HepG2 (cell line): ENCODE results near the gene CEBPB. TPM values are rescaled to one million over a fixed set of nuclear protein-coding genes. Genes with fewer than 3 reads are reported as not detected.

Experiments used
- ARID2 ChIP-seq: sonication (generic); formaldehyde crosslinking; IDR thresholded peaks from 2 replicates; pipeline ENCODE4 v1.8.1; 2022; ENCODE audit warnings: mild to moderate bottlenecking, missing genetic modification reagents, borderline replicate concordance
- ARNT ChIP-seq: fragments of 450-650 bp; IDR thresholded peaks from 2 replicates; pipeline ENCODE4 v1.6.1; 2017
- CBX1 ChIP-seq: IDR thresholded peaks from one replicate; pipeline ENCODE4 v1.6.1; 2016; ENCODE audit warnings: antibody characterized with exemption, low read depth
- GTF3A ChIP-seq: sonication (generic); formaldehyde crosslinking; conservative IDR thresholded peaks from 2 replicates; pipeline ENCODE4 v1.4.0; 2020; ENCODE audit warnings: mild to moderate bottlenecking, missing genetic modification reagents
- HMG20A ChIP-seq: IDR thresholded peaks from 2 replicates; pipeline ENCODE4 v1.6.1; 2016; ENCODE audit warnings: borderline replicate concordance
- HOXD1 ChIP-seq: sonication (generic); formaldehyde crosslinking; IDR thresholded peaks from 2 replicates; pipeline ENCODE4 v1.5.0; 2020; ENCODE audit warnings: missing genetic modification reagents
- MTF1 ChIP-seq: sonication (generic); formaldehyde crosslinking; IDR thresholded peaks from 2 replicates; pipeline ENCODE4 v1.5.0; 2020; ENCODE audit warnings: missing genetic modification reagents
- MXI1 ChIP-seq: IDR thresholded peaks from 3 replicates; pipeline ENCODE4 v1.6.1; 2012; ENCODE audit warnings: low read depth, low read length, inconsistent platforms, borderline replicate concordance
- MYC ChIP-seq: sonication (generic); formaldehyde crosslinking; IDR thresholded peaks from 2 replicates; pipeline ENCODE4 v1.9.0; 2021; ENCODE audit warnings: missing genetic modification reagents, borderline replicate concordance
- PCBP1 ChIP-seq: fragments of 200-400 bp; formaldehyde crosslinking; IDR thresholded peaks from 2 replicates; pipeline ENCODE4 v1.6.1; 2017; ENCODE audit warnings: mild to moderate bottlenecking, low read depth, low read length, borderline replicate concordance
- SALL1 ChIP-seq: sonication (generic); formaldehyde crosslinking; IDR thresholded peaks from 2 replicates; pipeline ENCODE4 v1.8.0; 2022; ENCODE audit warnings: mild to moderate bottlenecking, missing genetic modification reagents
- SATB2 ChIP-seq: sonication (generic); formaldehyde crosslinking; IDR thresholded peaks from 2 replicates; pipeline ENCODE4 v1.5.0; 2020; ENCODE audit warnings: missing genetic modification reagents
- TARDBP ChIP-seq: sonication (generic); formaldehyde crosslinking; IDR thresholded peaks from 2 replicates; pipeline ENCODE4 v1.8.0; 2022; ENCODE audit warnings: mild to moderate bottlenecking, missing genetic modification reagents
- ZNF180 ChIP-seq: sonication (generic); formaldehyde crosslinking; IDR thresholded peaks from 2 replicates; pipeline ENCODE4 v1.4.0; 2020; ENCODE audit warnings: low read depth, missing genetic modification reagents, borderline replicate concordance
- ZNF557 ChIP-seq: sonication (generic); formaldehyde crosslinking; IDR thresholded peaks from 2 replicates; pipeline ENCODE4 v1.4.0; 2020; ENCODE audit warnings: missing genetic modification reagents
- ZNF569 ChIP-seq: sonication (generic); formaldehyde crosslinking; IDR thresholded peaks from 2 replicates; pipeline ENCODE4 v1.5.0; 2020; ENCODE audit warnings: mild to moderate bottlenecking, missing genetic modification reagents, moderate library complexity, borderline replicate concordance
- ZNF652 ChIP-seq: IDR thresholded peaks from 2 replicates; pipeline ENCODE4 v1.6.1; 2016; ENCODE audit warnings: low read depth, borderline replicate concordance
- ZNF781 ChIP-seq: sonication (generic); formaldehyde crosslinking; IDR thresholded peaks from 2 replicates; pipeline ENCODE4 v1.5.1; 2020; ENCODE audit warnings: borderline replicate concordance, mild to moderate bottlenecking, missing genetic modification reagents; ENCODE audit errors: not compliant biosample characterization
- ZNF792 ChIP-seq: IDR thresholded peaks from 2 replicates; pipeline ENCODE4 v1.6.1; 2016
- polyA plus RNA-seq, 8 experiments: library from polyadenylated mRNA; depleted of rRNA in 3 of 8; stranded (reverse) in 7 of 8; unstranded in 1 of 8; fragments of >200 nt; fragmentation: Illumina TruSeq in 4 of 8; extraction: Trizol in 4 of 8; gene quantifications; 2 replicates each; pipeline versions ENCODE4 v1.2.1 to v1.2.3, GENCODE V29; 2011 to 2016; ENCODE audit warnings: low read depth in 4 of 8, missing spikeins in 1 of 8, mixed read lengths in 1 of 8; ENCODE audit not compliant: insufficient read depth in 1 of 8
- total RNA-seq, 5 experiments: library from RNA; depleted of rRNA; stranded (reverse); fragments of >200 nt; fragmentation: Illumina TruSeq; extraction: Trizol; gene quantifications; 2 replicates each; pipeline ENCODE4 v1.2.3, GENCODE V29; 2016; ENCODE audit warnings: low read depth in 1 of 5
- TF ChIP-seq, protein P1 (sequence below): sonication (generic); formaldehyde crosslinking; IDR thresholded peaks from 2 replicates; pipeline ENCODE4 v1.4.0; 2020; ENCODE audit warnings: low read depth, mild to moderate bottlenecking, missing genetic modification reagents
- TF ChIP-seq, protein P2 (sequence below): IDR thresholded peaks from 2 replicates; pipeline ENCODE4 v1.6.1; 2016; ENCODE audit warnings: missing compliant biosample characterization, missing genetic modification reagents, borderline replicate concordance
- TF ChIP-seq, protein P3 (sequence below): sonication (generic); formaldehyde crosslinking; IDR thresholded peaks from 2 replicates; pipeline ENCODE4 v1.5.0; 2020; ENCODE audit warnings: missing genetic modification reagents
- TF ChIP-seq, protein P4 (sequence below): IDR thresholded peaks from 2 replicates; pipeline ENCODE4 v1.6.1; 2016; ENCODE audit warnings: low read depth, control low read depth
- TF ChIP-seq, protein P5 (sequence below): sonication (generic); formaldehyde crosslinking; IDR thresholded peaks from 2 replicates; pipeline ENCODE4 v1.9.0; 2021; ENCODE audit warnings: missing genetic modification reagents, mild to moderate bottlenecking, borderline replicate concordance

The CEBPB gene
- total and polyA plus RNA-seq, 2 of the 13 experiments (the other 11 are each of a cell fraction or from before 2014, with no cell fraction given) = 18.5 to 28.2 TPM

DNA sequence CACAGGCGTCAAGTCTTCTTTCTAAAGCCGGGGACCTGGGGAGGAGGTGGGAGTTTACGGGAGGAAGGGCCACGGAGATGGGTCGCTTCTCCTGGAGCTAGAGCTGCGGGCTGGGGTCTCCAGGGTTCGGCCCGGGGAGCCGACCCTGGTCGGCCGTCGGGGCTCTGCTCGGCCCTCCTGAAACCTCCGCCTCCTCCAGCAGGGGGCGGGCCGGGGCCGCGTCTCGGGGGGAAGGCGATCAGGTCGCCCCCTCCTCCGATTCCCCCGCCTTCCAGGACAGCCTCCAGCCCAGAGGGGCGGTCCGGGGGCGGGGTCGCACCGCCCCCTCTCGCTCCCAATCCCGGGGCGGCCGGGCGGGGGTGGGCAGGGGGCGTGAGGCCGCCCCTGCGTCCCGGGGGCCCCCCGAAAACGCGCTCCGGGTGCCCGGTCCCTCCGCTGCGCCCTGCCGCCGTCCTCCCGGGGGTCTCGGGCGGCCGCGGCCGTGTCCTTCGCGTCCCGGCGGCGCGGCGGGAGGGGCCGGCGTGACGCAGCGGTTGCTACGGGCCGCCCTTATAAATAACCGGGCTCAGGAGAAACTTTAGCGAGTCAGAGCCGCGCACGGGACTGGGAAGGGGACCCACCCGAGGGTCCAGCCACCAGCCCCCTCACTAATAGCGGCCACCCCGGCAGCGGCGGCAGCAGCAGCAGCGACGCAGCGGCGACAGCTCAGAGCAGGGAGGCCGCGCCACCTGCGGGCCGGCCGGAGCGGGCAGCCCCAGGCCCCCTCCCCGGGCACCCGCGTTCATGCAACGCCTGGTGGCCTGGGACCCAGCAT is at the start of gene CEBPB (continued):
- TF ChIP-seq ZNF180 (CRISPR knock-in tag) = 0 out of 2 replicates have a peak, but pooled peaks have one; percentile 24
- peak; percentile 89 for TF ChIP-seq ZNF781
- no peak for TF ChIP-seq ZNF569 (CRISPR knock-in tag)
- peak; percentile 87; the same call in 1 of the 2 replicates for TF ChIP-seq SALL1
- TF ChIP-seq ZNF652 = 0 out of 2 replicates have a peak, but pooled peaks have one; percentile 22
- TF ChIP-seq TARDBP (CRISPR knock-in tag) = no peak; the same call in none of the 2 replicates
- peak; percentile 55 for TF ChIP-seq MYC
- peak; percentile 67; the same call in 1 of the 2 replicates for TF ChIP-seq ARID2 (CRISPR knock-in tag)
- 0 out of 2 replicates have a peak, but pooled peaks have one; percentile 34 for TF ChIP-seq GTF3A (CRISPR knock-in tag)
- TF ChIP-seq CBX1 = peak; percentile 95
- TF ChIP-seq ZNF557 = peak; percentile 67
- peak; percentile 90; the same call in 1 of the 2 replicates for TF ChIP-seq MTF1 (CRISPR knock-in tag)
- TF ChIP-seq, protein P1, sequence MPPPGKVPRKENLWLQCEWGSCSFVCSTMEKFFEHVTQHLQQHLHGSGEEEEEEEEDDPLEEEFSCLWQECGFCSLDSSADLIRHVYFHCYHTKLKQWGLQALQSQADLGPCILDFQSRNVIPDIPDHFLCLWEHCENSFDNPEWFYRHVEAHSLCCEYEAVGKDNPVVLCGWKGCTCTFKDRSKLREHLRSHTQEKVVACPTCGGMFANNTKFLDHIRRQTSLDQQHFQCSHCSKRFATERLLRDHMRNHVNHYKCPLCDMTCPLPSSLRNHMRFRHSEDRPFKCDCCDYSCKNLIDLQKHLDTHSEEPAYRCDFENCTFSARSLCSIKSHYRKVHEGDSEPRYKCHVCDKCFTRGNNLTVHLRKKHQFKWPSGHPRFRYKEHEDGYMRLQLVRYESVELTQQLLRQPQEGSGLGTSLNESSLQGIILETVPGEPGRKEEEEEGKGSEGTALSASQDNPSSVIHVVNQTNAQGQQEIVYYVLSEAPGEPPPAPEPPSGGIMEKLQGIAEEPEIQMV (CRISPR knock-in tag) = no peak; the same call in 1 of the 2 replicates
- TF ChIP-seq HMG20A (CRISPR knock-in tag) = peak; percentile 66
- TF ChIP-seq ZNF792 (CRISPR knock-in tag) = peak; percentile 89
- TF ChIP-seq, protein P2, sequence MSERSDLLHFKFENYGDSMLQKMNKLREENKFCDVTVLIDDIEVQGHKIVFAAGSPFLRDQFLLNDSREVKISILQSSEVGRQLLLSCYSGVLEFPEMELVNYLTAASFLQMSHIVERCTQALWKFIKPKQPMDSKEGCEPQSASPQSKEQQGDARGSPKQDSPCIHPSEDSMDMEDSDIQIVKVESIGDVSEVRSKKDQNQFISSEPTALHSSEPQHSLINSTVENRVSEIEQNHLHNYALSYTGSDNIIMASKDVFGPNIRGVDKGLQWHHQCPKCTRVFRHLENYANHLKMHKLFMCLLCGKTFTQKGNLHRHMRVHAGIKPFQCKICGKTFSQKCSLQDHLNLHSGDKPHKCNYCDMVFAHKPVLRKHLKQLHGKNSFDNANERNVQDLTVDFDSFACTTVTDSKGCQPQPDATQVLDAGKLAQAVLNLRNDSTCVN (CRISPR knock-in tag) = peak; percentile 62; the same call in 1 of the 2 replicates
- peak; percentile 93 for TF ChIP-seq SATB2
- TF ChIP-seq, protein P3, sequence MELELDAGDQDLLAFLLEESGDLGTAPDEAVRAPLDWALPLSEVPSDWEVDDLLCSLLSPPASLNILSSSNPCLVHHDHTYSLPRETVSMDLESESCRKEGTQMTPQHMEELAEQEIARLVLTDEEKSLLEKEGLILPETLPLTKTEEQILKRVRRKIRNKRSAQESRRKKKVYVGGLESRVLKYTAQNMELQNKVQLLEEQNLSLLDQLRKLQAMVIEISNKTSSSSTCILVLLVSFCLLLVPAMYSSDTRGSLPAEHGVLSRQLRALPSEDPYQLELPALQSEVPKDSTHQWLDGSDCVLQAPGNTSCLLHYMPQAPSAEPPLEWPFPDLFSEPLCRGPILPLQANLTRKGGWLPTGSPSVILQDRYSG (CRISPR knock-in tag) = peak; percentile 72; the same call in 1 of the 2 replicates
- TF ChIP-seq MXI1 = peak; percentile 59; the same call in 1 of the 3 replicates
- TF ChIP-seq ARNT = no peak
- TF ChIP-seq, protein P4, sequence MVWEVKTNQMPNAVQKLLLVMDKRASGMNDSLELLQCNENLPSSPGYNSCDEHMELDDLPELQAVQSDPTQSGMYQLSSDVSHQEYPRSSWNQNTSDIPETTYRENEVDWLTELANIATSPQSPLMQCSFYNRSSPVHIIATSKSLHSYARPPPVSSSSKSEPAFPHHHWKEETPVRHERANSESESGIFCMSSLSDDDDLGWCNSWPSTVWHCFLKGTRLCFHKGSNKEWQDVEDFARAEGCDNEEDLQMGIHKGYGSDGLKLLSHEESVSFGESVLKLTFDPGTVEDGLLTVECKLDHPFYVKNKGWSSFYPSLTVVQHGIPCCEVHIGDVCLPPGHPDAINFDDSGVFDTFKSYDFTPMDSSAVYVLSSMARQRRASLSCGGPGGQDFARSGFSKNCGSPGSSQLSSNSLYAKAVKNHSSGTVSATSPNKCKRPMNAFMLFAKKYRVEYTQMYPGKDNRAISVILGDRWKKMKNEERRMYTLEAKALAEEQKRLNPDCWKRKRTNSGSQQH (CRISPR knock-in tag) = peak; percentile 86
- TF ChIP-seq PCBP1 = peak; percentile 24; the same call in 1 of the 2 replicates
- peak; percentile 88; the same call in 1 of the 2 replicates for TF ChIP-seq HOXD1 (CRISPR knock-in tag)
- TF ChIP-seq, protein P5, sequence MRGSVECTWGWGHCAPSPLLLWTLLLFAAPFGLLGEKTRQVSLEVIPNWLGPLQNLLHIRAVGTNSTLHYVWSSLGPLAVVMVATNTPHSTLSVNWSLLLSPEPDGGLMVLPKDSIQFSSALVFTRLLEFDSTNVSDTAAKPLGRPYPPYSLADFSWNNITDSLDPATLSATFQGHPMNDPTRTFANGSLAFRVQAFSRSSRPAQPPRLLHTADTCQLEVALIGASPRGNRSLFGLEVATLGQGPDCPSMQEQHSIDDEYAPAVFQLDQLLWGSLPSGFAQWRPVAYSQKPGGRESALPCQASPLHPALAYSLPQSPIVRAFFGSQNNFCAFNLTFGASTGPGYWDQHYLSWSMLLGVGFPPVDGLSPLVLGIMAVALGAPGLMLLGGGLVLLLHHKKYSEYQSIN (CRISPR knock-in tag) = no peak
